Activated T-cell treated with anti-CD3 and anti-CD28 coated beads, Interleukin-2, amount 50 U/mL, for 1 hour (primary cell): ENCODE measurements around the gene FDXR.

Experiments used
- DNase-seq: peaks from one replicate; pipeline ENCODE4 v3.0.0-alpha.2; 2020

FDXR gene

DNA sequence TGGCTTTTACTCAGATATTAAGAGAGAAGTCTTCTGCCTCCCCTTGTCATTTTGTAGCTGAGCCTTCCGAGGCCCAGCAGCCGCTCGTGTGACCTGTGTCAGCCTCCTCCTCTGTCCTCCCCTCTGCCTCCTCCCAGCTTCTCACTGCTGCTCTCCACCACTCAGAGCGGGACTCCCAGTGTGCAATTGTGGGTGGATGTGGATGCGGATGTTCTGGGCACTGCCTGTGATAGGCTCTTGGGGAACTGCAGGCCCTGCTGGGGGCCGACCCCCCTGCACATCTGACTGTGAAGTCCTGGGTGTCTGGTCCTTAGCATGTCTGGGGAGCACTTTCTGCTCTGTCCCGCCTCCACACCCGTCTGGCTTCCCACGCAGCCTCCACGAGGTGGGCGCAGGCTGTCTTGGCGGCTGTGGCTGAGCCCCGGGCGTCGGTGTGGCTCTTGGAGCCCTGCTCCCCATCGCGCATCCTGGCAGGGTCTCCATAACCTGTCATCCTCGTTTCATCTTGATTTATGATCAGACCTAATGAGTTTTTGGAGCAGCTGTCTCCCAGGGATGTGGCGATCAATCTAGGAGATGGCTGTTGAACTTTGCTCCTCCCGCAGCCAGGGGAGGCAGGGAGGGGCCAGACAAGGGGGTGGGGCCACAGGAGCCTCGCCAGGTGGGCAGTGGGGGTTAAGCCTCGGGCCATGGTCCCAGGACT lies 41.2 kb downstream of the FDXR start:
- no peak for DNase-seq

DNA sequence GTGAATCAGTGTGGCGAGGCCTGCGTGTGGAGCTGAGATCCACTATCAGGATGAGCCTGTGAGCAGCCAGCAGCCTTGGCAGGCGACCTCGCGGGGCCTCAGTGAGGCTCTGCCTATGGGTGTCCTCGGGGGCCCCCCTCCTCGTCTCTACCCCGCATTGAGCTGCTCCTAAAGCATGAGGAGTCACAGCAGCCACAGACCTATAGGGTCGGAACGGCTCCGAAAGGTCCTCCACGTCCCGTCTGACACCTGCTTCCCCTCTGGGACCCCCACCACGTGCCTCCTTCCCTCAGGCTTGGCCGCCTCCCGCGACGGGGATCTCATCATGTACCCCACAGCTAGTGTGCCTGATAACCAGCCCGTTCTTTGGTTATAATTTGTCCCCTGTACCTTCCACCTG lies 41.9 kb downstream of the FDXR start:
- DNase-seq = no peak

DNA sequence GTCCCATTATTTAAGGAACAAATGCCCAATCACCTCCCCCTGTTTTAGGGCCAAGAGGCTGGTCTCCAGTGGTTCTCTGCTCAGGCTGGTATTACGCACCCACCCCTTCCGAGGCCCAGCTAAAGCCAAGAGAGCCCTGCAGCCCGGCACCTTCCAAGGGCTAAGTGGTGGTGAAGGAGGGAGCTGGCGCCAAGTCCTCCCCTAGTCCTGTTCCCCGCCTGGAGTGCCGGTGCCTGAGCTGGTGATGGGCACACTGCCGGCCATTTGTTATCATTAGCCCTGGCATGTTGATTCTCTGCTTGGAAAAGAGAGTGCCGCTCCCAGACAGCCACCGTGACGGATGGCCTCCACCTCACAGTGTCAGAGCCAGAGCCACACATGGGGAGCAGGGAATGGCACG lies 45.0 kb downstream of the FDXR start:
- no peak for DNase-seq

DNA sequence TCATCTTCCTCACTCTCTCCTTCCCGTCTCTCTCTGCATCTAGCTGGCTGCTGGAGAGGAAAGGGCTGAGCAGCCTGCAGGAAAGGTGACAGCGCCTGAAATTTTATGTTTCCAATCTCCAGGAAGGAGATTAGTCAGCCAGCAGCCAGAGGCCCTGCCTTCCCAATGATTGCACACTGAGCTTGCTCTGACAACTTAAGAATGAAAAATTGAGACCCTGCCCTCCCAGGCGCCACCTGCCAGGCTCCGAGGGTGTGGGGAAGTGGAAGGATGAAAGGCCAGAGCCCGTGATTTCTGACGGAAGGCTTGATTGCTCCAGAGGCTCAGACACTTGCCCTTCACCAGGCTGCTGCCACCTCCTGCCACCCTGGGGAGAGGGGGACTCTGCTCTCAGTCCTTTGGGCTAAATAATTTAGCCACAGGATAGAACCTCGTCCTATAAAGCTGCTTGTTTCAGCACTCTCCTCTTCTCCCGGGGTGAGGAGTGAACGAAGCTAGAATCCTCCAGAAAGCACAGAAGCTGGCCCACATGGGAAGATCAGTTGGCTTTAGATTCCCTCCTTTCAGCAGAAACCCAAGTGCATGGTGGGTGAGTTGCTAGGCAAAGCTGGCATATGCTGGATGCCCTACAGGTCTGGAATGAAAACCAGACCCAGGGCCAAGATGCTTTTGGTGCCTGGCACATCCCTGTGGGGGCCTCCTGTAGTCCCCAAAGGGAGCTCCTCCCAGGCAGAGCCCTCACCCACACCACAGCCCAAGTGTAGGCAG lies 46.7 kb downstream of the FDXR start:
- no peak for DNase-seq

DNA sequence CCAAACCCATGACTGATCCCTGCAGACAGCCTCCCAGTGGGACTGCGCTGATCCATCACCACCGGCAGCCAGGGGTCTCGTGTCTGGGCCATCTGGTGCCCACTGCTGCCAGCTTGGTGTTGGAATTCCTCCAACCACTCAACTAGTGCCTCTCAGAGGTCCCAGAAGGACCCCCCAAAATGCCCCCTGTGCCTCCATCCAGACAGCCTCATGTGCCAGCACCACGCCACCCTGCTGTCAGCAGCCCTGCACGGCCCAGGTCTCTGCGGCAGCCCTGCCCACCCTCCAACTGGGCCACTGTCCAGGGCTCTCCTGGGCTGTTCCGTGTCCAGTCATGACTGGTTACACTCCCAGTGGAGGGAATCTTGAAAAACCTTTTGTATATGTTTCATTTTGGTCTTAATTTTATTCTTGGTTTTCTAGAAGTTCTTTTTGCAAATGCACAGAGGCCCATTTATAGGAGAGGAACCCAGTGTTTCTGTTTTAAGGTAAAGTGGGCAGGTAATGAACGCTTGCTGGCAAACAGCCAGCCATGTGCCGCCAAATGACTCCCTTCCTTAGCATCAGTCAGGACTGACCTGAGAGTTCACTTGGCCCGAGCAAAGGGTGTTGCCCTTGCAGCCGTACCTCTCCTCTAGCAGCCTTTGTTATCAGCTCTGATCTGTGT lies 47.7 kb downstream of the FDXR start:
- DNase-seq = no peak

GRCh38 chr17:74822939-74823367 lies 49.8 kb downstream of the FDXR start:
- no peak for DNase-seq

DNA sequence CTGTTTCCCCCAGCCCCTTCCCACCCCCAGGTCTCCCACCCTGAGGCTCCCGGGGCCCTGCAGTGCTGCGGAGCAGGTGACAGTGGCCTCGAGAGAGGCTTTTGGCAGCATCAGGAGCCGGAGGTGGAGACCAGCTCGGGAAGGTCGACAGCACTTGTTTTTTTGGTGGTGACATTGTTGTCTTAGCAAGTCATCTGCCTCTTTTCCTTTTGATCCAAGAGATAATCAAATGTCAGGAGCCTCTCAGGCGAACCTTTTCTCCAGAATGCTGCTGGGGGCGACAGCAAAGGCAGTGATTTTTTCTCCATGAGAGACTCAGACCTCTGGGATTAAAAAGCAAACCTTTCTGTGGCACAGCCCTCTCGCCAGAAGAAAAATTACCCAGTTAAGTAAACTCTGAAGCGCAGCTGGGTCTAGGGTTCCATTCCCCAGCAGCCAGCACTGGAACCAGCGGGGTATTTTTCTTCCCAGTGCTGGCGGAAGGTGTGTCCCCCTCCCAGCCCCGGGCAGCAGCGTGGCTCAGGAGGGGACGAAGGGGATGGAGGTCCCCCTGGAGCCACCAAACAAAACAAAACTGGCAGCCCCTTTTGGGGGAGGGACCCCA lies 50.4 kb downstream of the FDXR start:
- DNase-seq = no peak

- no peak for DNase-seq
Observed at GRCh38 chr17:74821655-74822334, 51.0 kb downstream of the FDXR start.

GRCh38 chr17:74819801-74820436 lies 52.9 kb downstream of the FDXR start:
- no peak for DNase-seq

DNA sequence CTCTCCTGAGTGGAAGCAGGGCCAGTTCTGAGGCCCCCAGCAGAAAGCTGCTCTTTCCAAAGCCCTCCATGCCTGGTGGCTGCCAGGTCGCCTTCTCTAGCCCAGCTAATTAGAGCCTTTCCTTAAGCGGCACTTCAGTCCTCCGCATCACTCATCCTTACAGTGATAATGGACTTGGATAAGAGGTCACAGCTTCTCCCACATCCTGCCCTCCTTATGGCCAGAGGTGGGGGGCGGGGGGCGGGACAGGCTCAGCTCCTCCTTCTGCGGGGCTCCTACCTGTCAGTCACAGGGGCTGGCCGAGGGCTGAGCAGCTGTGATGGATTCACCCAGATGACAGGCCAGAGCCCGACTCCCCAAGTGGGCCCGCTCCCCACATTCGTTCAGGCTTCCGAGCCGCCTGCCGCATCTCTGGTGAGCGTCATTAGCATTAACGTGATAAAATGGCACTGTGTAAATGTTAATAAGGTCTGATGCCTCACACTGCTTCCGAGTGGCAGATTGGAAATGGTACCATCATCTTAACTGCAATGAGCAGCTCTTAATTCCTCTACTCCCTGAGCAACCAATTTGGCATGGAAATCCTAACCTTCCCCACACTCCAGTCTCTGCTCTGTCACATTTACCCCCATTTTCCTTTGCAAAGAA lies 54.4 kb downstream of the FDXR start:
- no peak for DNase-seq

- DNase-seq = no peak
Observed at GRCh38 chr17:74816905-74817620, 55.7 kb downstream of the FDXR start.

- DNase-seq = no peak
Observed at GRCh38 chr17:74815550-74816370, 57.0 kb downstream of the FDXR start.

DNA sequence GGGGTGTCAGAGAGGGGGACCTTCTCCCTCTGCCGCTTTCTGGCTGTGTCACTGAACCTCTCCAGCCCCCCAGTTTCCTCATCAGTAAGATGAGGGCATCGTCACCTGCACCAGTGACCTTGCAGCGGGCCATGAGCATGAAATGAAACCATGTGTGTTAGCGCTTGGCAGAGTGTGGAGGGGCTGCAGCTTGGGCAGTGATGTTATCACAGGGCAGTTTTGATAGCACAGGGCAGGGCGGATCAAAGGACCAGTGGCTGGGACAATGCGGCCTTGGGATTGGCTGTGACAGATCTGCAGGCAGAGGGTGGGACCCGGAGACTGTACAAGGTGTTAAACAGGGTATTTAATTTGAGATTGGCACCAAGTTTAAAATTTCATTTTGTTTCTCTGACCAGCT lies 57.7 kb downstream of the FDXR start:
- DNase-seq = no peak

GRCh38 chr17:74814453-74814852 lies 58.3 kb downstream of the FDXR start:
- DNase-seq = no peak
